Measurements from ENCODE around the gene ANKRD53. TPM values are rescaled to one million over a fixed set of nuclear protein-coding genes. Genes with fewer than 3 reads are reported as not detected.

The ANKRD53 gene
- total RNA-seq, 1 donor from 2014 or later: 0.38 TPM

DNA sequence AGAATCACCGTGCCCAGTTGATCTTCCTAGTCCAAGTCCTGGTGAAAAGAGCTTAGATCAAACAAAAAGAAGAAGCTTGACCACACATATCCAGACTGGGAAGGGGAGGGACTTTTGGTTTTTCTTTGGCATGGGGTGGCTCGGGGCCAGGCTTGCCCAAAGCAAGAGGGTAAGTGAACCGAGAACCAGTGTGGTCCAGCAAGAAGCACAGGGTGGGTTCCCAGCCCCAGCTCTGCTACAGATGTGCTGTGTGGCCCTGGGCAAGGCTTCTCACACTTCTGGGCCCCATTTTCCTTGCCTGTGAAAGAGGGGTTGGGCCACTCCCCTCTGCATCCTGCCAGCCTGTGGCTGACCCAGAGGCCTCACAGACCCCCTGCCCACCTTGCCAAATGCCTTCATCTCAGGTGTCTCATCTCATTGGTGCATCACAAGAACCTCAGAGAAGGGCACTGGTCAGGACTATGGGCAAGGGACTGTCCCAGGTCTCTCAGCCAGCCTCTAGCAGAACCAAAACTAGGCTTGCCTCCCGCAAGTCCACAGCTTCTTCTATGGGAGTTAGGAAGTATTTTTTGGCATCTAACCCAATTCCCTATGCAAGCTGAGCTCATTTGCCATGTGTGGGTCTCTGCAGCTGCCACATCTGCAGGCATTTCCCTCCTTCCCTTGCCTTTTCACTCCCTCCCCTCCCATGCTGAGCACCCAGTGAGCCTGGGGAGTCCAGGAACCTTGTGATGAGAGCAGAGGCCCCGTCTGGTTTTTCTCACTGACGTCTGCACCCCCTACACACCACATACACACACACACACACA is 35.8 kb upstream of the ANKRD53 start:
- peak; percentile 47 for DNase-seq (ENCODE audit: low spot score)
- intact Hi-C loops (cut with DNase I): no loop called here

DNA sequence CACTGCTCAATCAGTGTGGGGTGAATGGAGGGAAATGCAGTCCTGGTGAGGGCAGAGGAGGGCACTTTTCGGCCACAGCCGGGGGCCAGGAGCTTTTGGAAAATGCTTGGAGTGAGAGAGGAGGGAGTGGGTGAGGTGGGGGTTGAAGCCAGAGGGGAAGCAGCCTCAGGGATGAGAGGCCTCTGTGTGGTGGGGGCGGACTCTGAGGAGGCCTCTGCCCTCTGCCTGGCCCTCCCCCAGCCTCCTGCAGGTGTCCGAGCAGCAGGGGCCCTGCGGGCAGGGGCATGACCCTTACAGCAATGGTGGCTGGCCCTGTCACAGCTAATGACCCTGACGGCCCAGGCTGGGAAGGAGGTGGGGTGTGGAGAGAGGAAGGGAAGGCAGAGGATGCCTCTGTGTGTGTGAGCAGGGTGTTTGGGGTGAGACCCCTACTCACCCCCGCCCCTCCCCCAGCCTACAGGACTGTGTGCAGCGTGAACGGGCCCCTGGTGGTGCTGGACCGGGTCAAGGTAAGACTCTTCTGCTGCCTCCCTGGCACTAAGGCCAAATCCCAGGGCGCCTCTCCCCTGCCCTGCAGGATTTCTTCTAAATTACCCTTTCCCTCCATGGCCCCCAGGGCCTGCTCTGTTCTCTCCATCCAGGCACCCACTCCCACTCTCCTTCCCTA is 35.1 kb upstream of the ANKRD53 start:
- intact Hi-C loops (cut with DNase I): no loop called here
- DNase-seq (ENCODE audit: low spot score): peak; percentile 53

DNA sequence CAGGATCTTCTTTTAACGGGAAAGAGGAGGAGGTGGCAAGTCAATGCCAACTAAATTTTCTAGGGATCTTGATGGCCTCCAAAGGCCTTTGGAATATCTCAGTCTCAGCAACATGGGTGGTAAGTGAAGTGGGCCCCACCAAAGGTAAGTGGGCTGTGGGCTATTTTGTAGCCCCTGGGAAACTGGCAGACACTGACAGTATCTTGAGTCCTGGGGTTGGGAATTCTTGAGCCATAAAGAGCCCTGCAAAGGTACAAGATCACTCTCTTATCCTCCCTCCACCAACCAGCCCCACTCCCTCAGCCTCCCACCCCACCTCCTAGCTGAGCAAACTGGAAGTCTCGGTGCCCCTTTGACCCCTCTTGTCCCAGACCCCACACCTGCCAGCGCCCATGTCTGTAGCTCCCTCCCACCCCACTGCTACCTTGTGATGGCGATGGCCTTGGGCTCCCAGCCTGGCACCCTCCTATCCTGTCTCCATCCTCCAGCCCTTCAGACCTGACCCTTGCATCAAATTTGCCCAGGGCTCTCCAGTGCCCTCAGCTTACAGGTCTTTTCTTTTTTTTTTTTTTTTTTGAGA is 34.2 kb upstream of the ANKRD53 start:
- peak; percentile 31 for DNase-seq (ENCODE audit: low spot score)
- intact Hi-C loops (cut with DNase I): no loop called here

DNA sequence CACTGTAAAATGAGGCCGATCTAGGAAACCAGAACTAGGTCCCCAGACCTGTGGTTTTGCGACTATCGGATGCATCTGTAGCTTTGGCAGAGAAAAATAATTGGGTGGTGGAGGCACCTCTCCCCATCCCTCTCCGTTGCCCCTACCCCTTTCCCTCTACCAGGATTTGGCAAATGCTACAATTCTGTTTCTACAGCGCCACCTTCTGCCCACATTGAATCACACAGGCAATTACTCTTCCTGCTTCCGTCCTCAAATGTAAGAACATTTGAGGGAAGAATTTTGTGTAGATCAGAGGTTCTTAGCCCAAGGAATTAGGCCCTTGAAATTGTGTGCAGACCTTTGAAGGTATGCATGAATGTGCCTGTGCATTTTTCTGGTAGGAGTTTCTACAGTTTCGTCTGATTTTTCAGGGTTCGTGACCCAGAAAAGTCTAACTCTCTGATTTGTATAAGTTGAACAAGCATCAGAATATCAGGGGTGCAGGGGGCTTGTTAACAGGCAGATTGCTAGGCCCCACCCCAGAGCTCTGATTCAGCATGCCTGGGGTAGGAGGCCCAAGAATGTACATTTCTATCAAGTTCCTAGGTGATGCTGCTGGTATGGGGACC is 31.5 kb upstream of the ANKRD53 start:
- no peak for DNase-seq (ENCODE audit: low spot score)
- intact Hi-C loops (cut with DNase I): loop anchor here (2.0 to 5.0 kb wide), 2 partner anchors 76 to 155 kb away; partner anchors contain the start of gene FIGLA

DNA sequence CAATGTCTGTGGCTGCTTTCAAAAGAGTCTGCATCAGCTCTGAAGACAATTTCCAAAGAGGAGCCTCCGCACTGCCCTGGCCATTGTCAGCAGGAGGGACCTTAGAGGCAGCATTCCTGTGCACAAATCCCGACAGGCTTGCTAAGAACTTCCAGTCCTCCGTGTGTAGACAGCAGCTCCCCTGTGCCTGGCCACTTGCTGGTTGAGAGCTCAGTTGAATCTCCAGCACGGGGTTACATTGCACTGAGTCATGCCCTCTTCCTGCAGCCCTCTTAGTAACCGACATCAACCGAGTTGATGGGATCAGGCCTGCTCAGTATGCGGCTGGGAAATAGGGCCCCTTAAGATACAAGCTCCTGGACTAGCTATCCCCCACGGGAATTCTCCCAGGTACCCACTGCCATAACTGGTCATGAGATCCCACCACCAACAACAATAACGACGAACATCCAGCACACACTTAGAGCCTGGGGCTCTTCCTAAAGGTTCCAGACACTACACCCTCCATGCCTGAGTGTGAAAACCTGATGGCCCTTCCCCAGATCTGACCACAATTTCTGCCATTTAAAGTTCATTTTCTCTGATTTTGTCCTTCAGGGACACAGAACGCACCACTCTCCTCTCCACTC is 30.8 kb upstream of the ANKRD53 start:
- DNase-seq (ENCODE audit: low spot score): no peak
- intact Hi-C loops (cut with DNase I): loop anchor here (2.0 to 5.0 kb wide), 2 partner anchors 77 to 155 kb away; partner anchors contain the start of gene FIGLA

DNA sequence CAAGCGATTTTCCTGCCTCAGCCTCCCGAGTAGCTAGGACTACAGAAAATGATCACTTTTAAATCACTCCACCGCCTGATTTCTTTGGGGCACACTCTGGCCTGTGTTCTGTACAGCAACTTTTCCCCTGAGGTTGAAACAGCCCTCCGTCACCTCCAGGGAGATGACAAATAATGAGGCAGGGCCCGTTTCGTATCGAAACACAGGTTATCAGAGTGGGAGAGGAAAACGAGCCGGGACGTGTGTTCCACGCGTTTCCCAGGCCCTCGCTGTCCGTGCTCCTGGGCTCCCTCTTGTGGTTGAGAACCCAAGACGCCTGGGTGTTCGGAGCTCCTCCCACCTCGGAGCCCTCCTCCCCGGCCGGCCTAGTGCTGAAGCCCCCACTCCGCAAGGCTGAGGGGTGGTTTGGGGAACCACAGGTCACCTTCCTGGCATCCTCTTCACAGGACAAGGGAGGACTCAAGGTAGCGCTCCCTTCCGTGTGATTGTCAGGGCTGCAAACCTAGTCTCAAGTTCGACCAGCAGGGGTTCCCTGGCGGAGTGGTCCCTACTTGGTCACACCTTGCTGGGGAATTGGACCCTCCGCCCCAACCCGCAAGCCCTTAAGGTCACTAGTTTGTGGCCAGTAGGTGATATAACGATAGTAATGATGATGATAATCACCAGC is 30.0 kb upstream of the ANKRD53 start:
- peak; percentile 85 for DNase-seq (ENCODE audit: low spot score)
- intact Hi-C loops (cut with DNase I): loop anchor here (5.0 kb wide), 1 partner anchor 156 kb away; the partner anchor contains the start of gene FIGLA

DNA sequence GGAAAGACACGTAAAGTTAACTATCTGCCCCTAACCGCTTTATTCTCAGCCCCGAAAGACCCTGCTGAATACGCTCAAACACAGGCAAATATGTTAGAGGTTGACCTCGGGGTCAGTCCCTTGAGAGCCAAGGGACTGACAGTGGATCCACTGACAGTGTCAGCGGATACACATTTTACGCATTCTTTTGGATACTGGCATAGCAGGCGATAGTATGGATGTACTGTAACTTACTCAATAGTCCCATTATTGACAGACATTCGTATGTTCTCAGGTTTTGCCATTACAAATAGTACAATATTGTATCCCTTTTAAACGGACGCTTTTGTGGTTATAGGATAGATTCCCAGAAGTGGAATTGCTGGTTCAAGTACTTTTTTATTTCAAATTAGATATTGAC is 29.3 kb upstream of the ANKRD53 start:
- intact Hi-C loops (cut with DNase I): loop anchor here (5.0 kb wide), 1 partner anchor 157 kb away; the partner anchor contains the start of gene FIGLA
- DNase-seq (ENCODE audit: low spot score): no peak

DNA sequence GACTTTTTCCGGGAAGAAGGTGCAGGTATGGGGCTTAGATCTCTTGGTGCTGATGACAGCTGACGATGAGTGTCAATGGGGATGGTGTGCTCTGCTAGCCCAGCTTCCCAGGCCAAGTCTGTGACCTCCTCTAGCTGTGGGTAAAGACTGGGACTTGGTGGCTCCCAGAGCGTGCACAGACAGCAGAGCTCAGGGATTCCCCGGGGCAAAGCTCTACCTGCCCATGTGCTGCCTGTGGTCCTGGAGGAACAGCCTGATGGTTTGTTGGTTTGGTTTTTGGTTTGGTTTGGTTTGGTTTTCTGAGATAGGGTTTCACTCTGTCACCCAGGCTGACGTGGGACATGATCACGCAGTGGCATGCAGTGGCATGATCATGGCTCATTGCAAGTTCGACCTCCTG is 23.5 kb upstream of the ANKRD53 start:
- intact Hi-C loops (cut with DNase I): no loop called here
- DNase-seq (ENCODE audit: low spot score): peak; percentile 10

DNA sequence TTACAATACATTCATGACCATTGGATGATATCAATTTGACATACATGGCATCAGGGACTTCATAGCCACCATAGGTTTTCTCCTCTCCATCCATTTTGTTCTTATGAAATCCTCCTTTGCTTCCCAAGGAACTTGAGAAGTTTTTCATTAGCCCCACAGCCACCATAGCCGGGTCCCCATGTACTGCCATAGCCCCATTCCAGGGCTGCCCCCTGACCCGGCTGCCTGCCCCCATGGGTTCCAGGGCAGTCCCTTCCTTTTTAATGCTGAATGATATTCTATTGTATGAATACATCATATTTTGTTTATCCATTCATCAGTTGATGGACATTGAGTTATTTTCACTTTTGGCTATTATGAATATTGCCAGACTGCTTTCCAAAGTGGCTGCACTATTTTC is 22.3 kb upstream of the ANKRD53 start:
- DNase-seq (ENCODE audit: low spot score): peak; percentile 60
- intact Hi-C loops (cut with DNase I): no loop called here

DNA sequence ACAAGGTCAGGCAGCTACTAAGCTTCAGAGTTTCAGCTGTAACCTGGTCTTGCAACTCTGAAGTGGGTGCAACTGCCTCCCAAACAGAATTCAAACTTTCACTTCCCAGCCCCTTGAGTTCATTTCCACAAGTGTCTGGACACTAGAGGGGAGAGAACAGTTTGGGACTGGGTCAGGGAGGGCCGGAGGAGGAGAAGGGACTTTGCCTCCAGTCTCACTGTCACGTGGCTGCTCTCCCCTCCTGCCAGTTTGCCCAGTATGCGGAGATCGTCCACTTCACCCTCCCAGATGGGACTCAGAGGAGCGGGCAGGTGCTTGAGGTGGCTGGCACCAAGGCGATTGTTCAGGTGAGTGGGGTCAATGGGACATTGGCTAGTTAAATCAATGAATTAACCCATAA is 20.6 kb upstream of the ANKRD53 start:
- intact Hi-C loops (cut with DNase I): no loop called here
- no peak for DNase-seq (ENCODE audit: low spot score)

DNA sequence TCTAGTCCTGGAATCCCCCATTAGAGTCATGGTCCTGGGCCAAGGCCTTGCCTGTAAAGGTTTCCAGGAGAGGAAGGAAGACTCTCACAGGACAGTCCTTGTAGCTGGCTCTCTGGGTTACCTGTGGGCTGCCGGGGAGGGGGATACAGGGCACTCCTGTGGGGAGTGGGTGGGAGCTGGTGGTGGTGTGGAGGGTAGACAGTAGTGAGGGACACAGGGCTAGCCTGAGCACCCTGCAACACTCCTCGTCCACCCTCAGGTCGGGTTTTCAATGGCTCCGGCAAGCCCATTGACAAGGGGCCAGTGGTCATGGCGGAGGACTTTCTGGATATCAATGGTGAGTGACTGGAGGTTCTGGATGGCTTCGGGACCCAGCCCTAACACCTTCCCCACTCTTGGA is 19.7 kb upstream of the ANKRD53 start:
- DNase-seq (ENCODE audit: low spot score): peak; percentile 69
- intact Hi-C loops (cut with DNase I): no loop called here

DNA sequence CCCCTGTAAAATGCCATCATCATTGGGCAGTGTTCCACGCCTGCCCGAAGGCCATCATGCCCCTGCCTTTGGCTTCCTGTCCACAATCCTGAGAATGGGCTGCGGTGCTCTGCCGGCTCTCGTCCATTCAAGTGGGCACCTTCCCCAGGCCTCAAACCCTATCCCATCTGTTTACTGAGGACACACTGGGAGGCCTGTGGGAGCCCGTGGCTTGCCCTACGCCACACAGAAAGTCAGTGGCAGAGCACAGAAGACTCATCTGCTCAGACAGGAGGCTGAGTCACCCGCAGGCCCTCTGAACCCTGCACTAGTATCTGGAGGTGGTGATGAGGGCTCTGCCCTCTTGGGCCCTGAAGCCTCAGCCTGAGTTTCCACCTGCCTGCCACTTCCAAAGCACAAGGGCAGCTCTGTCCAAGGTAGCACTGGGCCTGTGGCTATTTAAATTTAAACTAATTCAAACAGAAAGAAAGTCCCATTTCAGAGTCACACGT is 19.1 kb upstream of the ANKRD53 start:
- DNase-seq (ENCODE audit: low spot score): peak; percentile 49
- intact Hi-C loops (cut with DNase I): no loop called here

DNA sequence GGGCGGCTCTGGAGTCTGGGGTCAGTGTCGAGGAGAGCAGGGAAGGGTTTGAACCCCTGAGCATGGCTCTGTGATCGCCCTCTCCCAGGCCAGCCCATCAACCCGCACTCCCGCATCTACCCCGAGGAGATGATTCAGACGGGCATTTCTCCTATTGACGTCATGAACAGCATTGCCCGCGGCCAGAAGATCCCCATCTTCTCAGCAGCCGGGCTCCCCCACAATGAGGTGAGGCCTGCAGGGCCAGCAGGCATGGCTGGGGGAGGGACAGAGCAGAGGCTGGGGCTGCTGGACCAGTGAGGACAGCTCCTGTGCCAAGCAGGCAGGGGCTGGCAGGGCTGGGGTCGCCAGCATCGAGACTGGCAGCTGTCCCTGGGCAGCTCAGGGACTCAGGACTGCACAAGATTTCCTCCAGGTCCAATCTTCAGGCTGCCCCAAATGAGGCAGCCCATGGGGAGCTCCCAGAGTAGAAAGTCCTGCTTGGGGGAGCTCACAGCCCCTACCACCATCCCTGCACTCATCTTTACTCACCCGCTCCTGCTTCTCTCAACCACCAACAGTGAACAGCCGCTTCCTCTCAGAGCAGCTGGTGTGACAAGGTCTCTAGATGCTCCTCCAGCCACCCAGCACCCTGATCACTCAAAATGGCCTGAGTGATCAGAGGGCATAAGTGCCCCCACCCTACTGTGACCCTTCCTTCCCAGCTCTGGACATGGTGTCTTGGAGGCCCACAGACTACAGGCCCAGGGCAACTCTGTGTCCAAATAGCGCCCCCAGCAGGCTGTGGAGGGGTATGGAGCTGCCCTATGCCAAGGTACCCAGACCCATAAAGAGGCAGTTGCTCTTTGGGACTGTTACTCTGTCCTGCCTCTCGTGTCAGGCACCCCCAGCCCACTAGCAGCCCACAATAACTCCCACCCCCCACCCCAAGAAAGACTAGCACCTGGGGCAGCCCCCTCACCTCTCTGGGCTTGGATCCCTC is 18.3 kb upstream of the ANKRD53 start:
- peak; percentile 56 for DNase-seq (ENCODE audit: low spot score)
- intact Hi-C loops (cut with DNase I): no loop called here

DNA sequence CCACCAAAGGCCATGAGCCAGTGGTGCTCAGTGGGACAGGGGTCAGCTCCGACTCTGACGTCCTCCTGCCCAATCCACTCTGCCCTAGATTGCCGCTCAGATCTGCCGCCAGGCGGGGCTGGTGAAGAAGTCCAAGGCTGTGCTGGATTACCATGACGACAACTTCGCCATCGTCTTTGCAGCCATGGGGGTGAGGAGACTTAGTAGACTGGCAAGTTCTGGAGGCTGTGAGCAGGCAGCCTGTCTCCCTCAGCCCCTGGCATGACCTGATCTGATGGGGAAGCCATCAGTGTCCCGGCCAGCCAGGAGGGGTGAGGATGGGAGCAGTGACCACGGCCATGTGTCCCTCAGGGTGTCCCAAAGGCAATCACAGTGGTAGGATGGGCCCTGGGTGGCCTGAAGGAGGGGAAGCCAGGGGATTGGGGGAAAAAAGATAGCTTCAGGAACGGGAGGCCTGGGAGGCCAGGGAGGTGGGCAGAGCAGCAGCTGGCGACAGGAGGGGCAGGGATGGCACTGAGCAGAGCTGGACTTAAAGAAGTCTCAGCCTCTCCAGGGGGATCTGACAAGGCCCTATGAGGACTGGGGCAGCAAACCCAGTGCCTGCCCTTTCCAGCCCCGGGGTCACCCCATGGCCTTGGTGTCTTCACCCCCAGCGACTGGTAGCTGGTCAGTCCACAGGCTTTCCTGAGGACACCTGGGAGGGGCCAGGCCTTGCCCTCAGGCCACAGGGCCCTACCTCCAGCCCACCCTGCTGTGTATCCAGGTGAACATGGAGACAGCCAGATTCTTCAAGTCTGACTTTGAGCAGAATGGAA is 17.4 kb upstream of the ANKRD53 start:
- intact Hi-C loops (cut with DNase I): no loop called here
- peak; percentile 53 for DNase-seq (ENCODE audit: low spot score)

DNA sequence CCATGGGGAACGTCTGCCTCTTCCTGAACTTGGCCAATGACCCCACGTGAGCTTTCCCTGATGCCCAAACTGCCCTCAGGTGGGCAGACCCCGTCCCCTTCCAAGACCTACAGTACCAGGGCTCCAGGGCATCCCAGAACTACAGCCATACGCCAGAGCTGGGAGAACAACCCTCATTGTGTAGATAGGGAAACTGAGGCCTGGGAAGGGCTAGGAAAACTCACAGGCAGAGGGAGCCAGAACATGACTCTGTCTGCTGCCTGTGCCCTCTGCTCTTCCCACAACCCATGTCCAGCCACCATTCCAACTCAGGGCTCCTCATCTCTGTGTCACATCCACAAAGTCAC is 16.8 kb upstream of the ANKRD53 start:
- peak; percentile 51 for DNase-seq (ENCODE audit: low spot score)
- intact Hi-C loops (cut with DNase I): no loop called here

DNA sequence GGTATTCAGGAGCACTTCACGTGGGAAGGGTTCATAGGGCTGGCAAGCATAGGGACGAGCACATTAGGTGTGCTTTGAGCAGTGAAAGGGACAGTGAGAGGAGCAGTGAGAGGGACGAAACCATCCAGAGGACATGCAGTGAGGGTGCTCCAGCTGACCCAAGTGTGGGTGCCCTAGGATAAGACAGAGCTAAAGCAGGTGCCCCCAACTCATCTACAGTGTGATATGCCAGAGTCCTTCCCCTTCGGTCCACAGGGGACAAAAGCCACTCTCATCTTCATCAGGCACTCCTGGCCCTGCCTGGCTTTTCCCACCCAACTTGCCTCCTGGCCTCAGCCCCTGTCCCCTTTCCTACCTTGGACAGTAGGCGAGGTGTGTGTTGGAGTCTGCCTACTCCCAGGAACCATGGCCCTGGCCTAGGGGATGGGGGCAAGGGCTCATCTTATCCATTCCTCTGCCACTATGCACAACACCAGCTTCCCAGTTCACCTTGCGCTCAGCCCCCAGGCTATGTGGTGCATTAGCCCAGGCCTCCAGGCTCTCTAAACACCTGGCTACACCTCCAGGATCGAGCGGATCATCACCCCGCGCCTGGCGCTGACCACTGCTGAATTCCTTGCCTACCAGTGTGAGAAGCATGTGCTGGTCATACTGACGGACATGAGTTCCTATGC is 16.1 kb upstream of the ANKRD53 start:
- intact Hi-C loops (cut with DNase I): no loop called here
- DNase-seq (ENCODE audit: low spot score): peak; percentile 44
